ENCODE results near the gene KLF15.

- TF ChIP-seq CTCF (IDR thresholded peaks at IDR 0.05) (no peak), FOXK1 (CRISPR knock-in tag; IDR thresholded peaks at IDR 0.05) (no peak), FOXJ3 (CRISPR knock-in tag; IDR thresholded peaks at IDR 0.05; ENCODE audit: borderline replicate concordance) (no peak), NR2C2 (CRISPR knock-in tag; IDR thresholded peaks at IDR 0.05) (no peak), MAX (CRISPR knock-in tag; IDR thresholded peaks at IDR 0.05) (no peak), ETV6 (CRISPR knock-in tag; IDR thresholded peaks at IDR 0.05) (no peak), STAT6 (CRISPR knock-in tag; conservative IDR thresholded peaks at IDR 0.05; ENCODE audit: low read depth) (no peak), ATF6 (CRISPR knock-in tag; IDR thresholded peaks at IDR 0.05) (no peak), ZBTB43 (CRISPR knock-in tag; IDR thresholded peaks at IDR 0.05) (no peak), NFE2L1 (CRISPR knock-in tag; IDR thresholded peaks at IDR 0.05) (no peak), ZMAT4 (CRISPR knock-in tag; IDR thresholded peaks at IDR 0.05) (no peak), CREB1 (CRISPR knock-in tag; IDR thresholded peaks at IDR 0.05) (no peak), RELA (CRISPR knock-in tag; IDR thresholded peaks at IDR 0.05; ENCODE audit: borderline replicate concordance) (no peak)
Measured at GRCh38 chr3:126347543-126348161, 9.6 kb downstream of the KLF15 start.

Data from WTC11 (cell line).